CD14-positive monocyte (primary cell): ENCODE measurements around the gene NUDT2. TPM values are rescaled to one million over a fixed set of nuclear protein-coding genes. Genes with fewer than 3 reads are reported as not detected.

Experiments
- DNase-seq, 3 donors: peaks; one replicate each; pipeline ENCODE4 v3.0.0-alpha.2; 2011 to 2022
- H2AFZ ChIP-seq: 2 replicates; pipeline ENCODE4 v1.6.0; 2012; ENCODE audit warnings: mild to moderate bottlenecking, low read depth, low read length, inconsistent platforms; ENCODE audit not compliant: insufficient read depth, poor library complexity, severe bottlenecking
- H3K27ac ChIP-seq, 2 donors: 1 replicate in 1 of 2; 2 replicates in 1 of 2; pipeline ENCODE4 v1.5.1; 2012 to 2013; ENCODE audit warnings: low read length in 2 of 2, control low read depth in 1 of 2, inconsistent platforms in 1 of 2, low read depth in 1 of 2, mild to moderate bottlenecking in 1 of 2
- H3K27me3 ChIP-seq, 2 donors: one replicate each; pipeline versions ENCODE4 v1.6.0 to v1.6.1; 2011 to 2013; ENCODE audit warnings: low read length in 2 of 2; ENCODE audit not compliant: control insufficient read depth in 2 of 2, insufficient read depth in 2 of 2
- H3K36me3 ChIP-seq, 2 donors: replicated peaks in 1 of 2; 1 replicate in 1 of 2; 2 replicates in 1 of 2; pipeline versions ENCODE4 v1.5.1 to v1.6.1; 2012 to 2013; ENCODE audit warnings: low read length in 2 of 2, control low read depth in 1 of 2, inconsistent platforms in 1 of 2, mild to moderate bottlenecking in 1 of 2; ENCODE audit not compliant: insufficient read depth in 2 of 2, control insufficient read depth in 1 of 2
- H3K4me1 ChIP-seq, 2 donors: 1 replicate in 1 of 2; 2 replicates in 1 of 2; pipeline versions ENCODE4 v1.5.1 to v1.6.1; 2012 to 2013; ENCODE audit warnings: low read length in 2 of 2, control low read depth in 1 of 2, inconsistent platforms in 1 of 2, mild to moderate bottlenecking in 1 of 2, moderate library complexity in 1 of 2; ENCODE audit not compliant: insufficient read depth in 2 of 2, control insufficient read depth in 1 of 2
- H3K4me2 ChIP-seq: replicated peaks from 2 replicates; pipeline ENCODE3; 2012; ENCODE audit warnings: low read length, moderate library complexity, mild to moderate bottlenecking; ENCODE audit not compliant: poor library complexity, severe bottlenecking; ENCODE audit errors: extremely low read depth
- H3K4me3 ChIP-seq, 3 experiments: fragments of 200-600 bp in 1 of 3; sonication (generic) in 1 of 3; replicated peaks in 1 of 3; 1 replicate in 2 of 3; 2 replicates in 1 of 3; pipeline ENCODE4 v1.5.1; 2011 to 2013; ENCODE audit warnings: low read length in 3 of 3, mild to moderate bottlenecking in 3 of 3, control low read depth in 2 of 3, low read depth in 2 of 3, inconsistent platforms in 1 of 3, moderate library complexity in 1 of 3
- H3K79me2 ChIP-seq: 2 replicates; pipeline ENCODE4 v1.6.0; 2012; ENCODE audit warnings: mild to moderate bottlenecking, control low read depth, inconsistent platforms, low read length, moderate library complexity; ENCODE audit not compliant: insufficient read depth
- H3K9ac ChIP-seq: 2 replicates; pipeline ENCODE4 v1.6.0; 2017; ENCODE audit warnings: low read length, mild to moderate bottlenecking; ENCODE audit not compliant: insufficient read depth, poor library complexity, severe bottlenecking
- H3K9me3 ChIP-seq, 2 donors: replicated peaks in 1 of 2; 1 replicate in 1 of 2; 2 replicates in 1 of 2; pipeline versions ENCODE4 v1.5.1 to v1.6.1; 2012 to 2013; ENCODE audit warnings: low read length in 2 of 2, control low read depth in 1 of 2; ENCODE audit not compliant: control insufficient read depth in 1 of 2, insufficient read depth in 1 of 2
- H4K20me1 ChIP-seq: 2 replicates; pipeline ENCODE4 v1.6.0; 2012; ENCODE audit warnings: mild to moderate bottlenecking, low read length, control low read depth, moderate library complexity; ENCODE audit not compliant: insufficient read depth
- H3K27ac Mint-ChIP-seq, 7 donors: one replicate each; pipeline ENCODE4 v1.8.0; 2020; ENCODE audit warnings: mild to moderate bottlenecking in 7 of 7, mixed read lengths in 7 of 7, moderate library complexity in 6 of 7, inconsistent platforms in 2 of 7
- H3K27me3 Mint-ChIP-seq, 3 donors: one replicate each; pipeline ENCODE4 v1.8.0; 2021 to 2022; ENCODE audit warnings: low read depth in 3 of 3, mild to moderate bottlenecking in 3 of 3, mixed read lengths in 3 of 3, moderate library complexity in 3 of 3, inconsistent platforms in 1 of 3
- H3K36me3 Mint-ChIP-seq, 2 donors: one replicate each; pipeline ENCODE4 v1.8.0; 2020; ENCODE audit warnings: mixed read lengths in 2 of 2, inconsistent platforms in 1 of 2, mild to moderate bottlenecking in 1 of 2
- H3K4me1 Mint-ChIP-seq: one replicate; pipeline ENCODE4 v1.8.0; 2020; ENCODE audit warnings: mild to moderate bottlenecking, mixed read lengths
- H3K4me3 Mint-ChIP-seq, 2 donors: one replicate each; pipeline ENCODE4 v1.8.0; 2020; ENCODE audit warnings: mild to moderate bottlenecking in 2 of 2, mixed read lengths in 2 of 2, moderate library complexity in 1 of 2
- H3K9me3 Mint-ChIP-seq, 7 donors: one replicate each; pipeline ENCODE4 v1.8.0; 2020 to 2022; ENCODE audit warnings: mixed read lengths in 7 of 7, mild to moderate bottlenecking in 6 of 7, moderate library complexity in 6 of 7, inconsistent platforms in 2 of 7
- CTCF ChIP-seq: fragments of 200-600 bp; IDR thresholded peaks from one replicate; pipeline ENCODE4 v1.8.0; 2022; ENCODE audit warnings: antibody characterized with exemption, mild to moderate bottlenecking
- WGBS: methylation state at CpG from one replicate; pipeline ENCODE4 v1.1.5; 2013; ENCODE audit warnings: missing lambda C conversion rate; ENCODE audit not compliant: insufficient coverage; 5-methylcytosine and 5-hydroxymethylcytosine counted together
- intact Hi-C, 2 donors: fragments of 100-400 bp; cut with micrococcal nuclease; formaldehyde crosslinking; loops; one replicate each; pipeline versions ENCODE4 v1.15.0 to v1.15.1; 2023
- polyA plus RNA-seq, 3 donors: library from polyadenylated mRNA; depleted of rRNA in 1 of 3; unstranded in 2 of 3; stranded (reverse) in 1 of 3; fragments of 300-500 nt in 2 of 3; fragments of >200 nt in 1 of 3; fragmentation: Illumina TruSeq in 2 of 3; gene quantifications; 1 replicate in 2 of 3; 2 replicates in 1 of 3; pipeline ENCODE4 v1.2.3, GENCODE V29; 2012 to 2021

Gene NUDT2
- polyA plus RNA-seq, 3 donors: 24.4 to 56.9 (median 38.0) TPM

- WGBS: 69% methylated on average over 2 of the region's 2 CpGs
- no peak overlapping the region for H2AFZ ChIP-seq
Observed at GRCh38 chr9:34373749-34374148, 44.4 kb downstream of the NUDT2 start.

GRCh38 chr9:34374339-34374738 is 45.0 kb downstream of the NUDT2 start:
- H3K27ac Mint-ChIP-seq: no peak overlapping the region
- peaks cover 16 to 23% of the 10 kb centered on the region in 2 donors for H3K4me1 ChIP-seq
- peaks cover 18% of the 10 kb centered on the region for H3K4me1 Mint-ChIP-seq
- no peak for TF ChIP-seq CTCF
- no peaks in the 10 kb centered on the region for H3K79me2 ChIP-seq
- intact Hi-C loops: no loop called here
- peaks cover 7 to 21% (median 18%) of the 10 kb centered on the region in 7 donors for H3K9me3 Mint-ChIP-seq
- no peak overlapping the region for H3K9ac ChIP-seq
- no peak for DNase-seq
- H3K36me3 ChIP-seq: no peaks in the 10 kb centered on the region
- peaks cover 0 to 5% of the 10 kb centered on the region in 2 donors for H3K36me3 Mint-ChIP-seq
- no peak overlapping the region for H3K4me3 ChIP-seq
- H3K9me3 ChIP-seq: peaks cover 15 to 22% of the 10 kb centered on the region in 2 donors
- WGBS: 100% methylated on average over 2 of the region's 3 CpGs
- H2AFZ ChIP-seq: no peak overlapping the region
- no peak overlapping the region for H3K4me2 ChIP-seq
- no peaks in the 10 kb centered on the region for H4K20me1 ChIP-seq
- no peak overlapping the region for H3K27ac ChIP-seq
- peaks cover 0 to 7% of the 10 kb centered on the region in 2 donors for H3K27me3 ChIP-seq
- H3K27me3 Mint-ChIP-seq: peaks cover 14 to 28% (median 17%) of the 10 kb centered on the region in 3 donors
- no peak overlapping the region for H3K4me3 Mint-ChIP-seq

More at GRCh38 chr9:34373749-34374148, 44.4 kb downstream of the NUDT2 start:
- no peaks in the 10 kb centered on the region for H4K20me1 ChIP-seq
- peaks cover 15 to 22% of the 10 kb centered on the region in 2 donors for H3K9me3 ChIP-seq
- peaks cover 7 to 22% (median 18%) of the 10 kb centered on the region in 7 donors for H3K9me3 Mint-ChIP-seq
- H3K27me3 ChIP-seq: peaks cover 0 to 7% of the 10 kb centered on the region in 2 donors
- no peak overlapping the region for H3K27ac Mint-ChIP-seq
- H3K36me3 ChIP-seq: no peaks in the 10 kb centered on the region
- no peak overlapping the region for H3K4me3 ChIP-seq
- H3K4me1 Mint-ChIP-seq: peaks cover 15% of the 10 kb centered on the region
- no peaks in the 10 kb centered on the region for H3K79me2 ChIP-seq
- no peak for TF ChIP-seq CTCF
- no peak overlapping the region for H3K4me2 ChIP-seq
- intact Hi-C loops: no loop called here
- H3K9ac ChIP-seq: no peak overlapping the region
- no peak for DNase-seq
- H3K36me3 Mint-ChIP-seq: peaks cover 0 to 6% of the 10 kb centered on the region in 2 donors
- H3K4me1 ChIP-seq: peaks cover 14 to 19% of the 10 kb centered on the region in 2 donors
- H3K27me3 Mint-ChIP-seq: peaks cover 12 to 28% (median 17%) of the 10 kb centered on the region in 3 donors
- H3K27ac ChIP-seq: no peak overlapping the region
- peak overlapping the region in 1 of 2 donors; percentile 8 for H3K4me3 Mint-ChIP-seq
